Stimulated activated effector memory CD8-positive, alpha-beta T cell treated with anti-CD3 and anti-CD28 coated beads, Interleukin-12 subunit alpha, Interleukin-12 subunit beta, amount 100 ng/mL, for 72 hours (primary cell): Measurements from ENCODE around the gene AKAP9.
A peak's percentile ranks its signal among the peaks of the same experiment; 100 is the strongest.
"Not testable (repeated sequence)": the region's sequence is repeated elsewhere in the genome, so short reads cannot be mapped to it uniquely, and the experiment has no call there.

Source experiments
- ATAC-seq: fragments of 150-1000 bp; cut with Tn5 transposase; 2 replicates; pipeline ENCODE4 v1.10.0; 2021
- DNase-seq, 2 donors: peaks; one replicate each; pipeline ENCODE4 v3.0.0; 2021 to 2022; ENCODE audit warnings: low spot score in 2 of 2
- H3K27ac Mint-ChIP-seq: one replicate; pipeline ENCODE4 v1.8.0; 2022; ENCODE audit warnings: mild to moderate bottlenecking, mixed read lengths
- H3K36me3 Mint-ChIP-seq: one replicate; pipeline ENCODE4 v1.8.0; 2022; ENCODE audit warnings: mild to moderate bottlenecking, mixed read lengths
- H3K4me1 Mint-ChIP-seq: one replicate; pipeline ENCODE4 v1.8.0; 2022; ENCODE audit warnings: mixed read lengths
- H3K4me3 Mint-ChIP-seq: one replicate; pipeline ENCODE4 v1.8.0; 2022; ENCODE audit warnings: mild to moderate bottlenecking, mixed read lengths
- H3K9me3 Mint-ChIP-seq: one replicate; pipeline ENCODE4 v1.8.0; 2022; ENCODE audit warnings: mixed read lengths

The AKAP9 gene

DNA sequence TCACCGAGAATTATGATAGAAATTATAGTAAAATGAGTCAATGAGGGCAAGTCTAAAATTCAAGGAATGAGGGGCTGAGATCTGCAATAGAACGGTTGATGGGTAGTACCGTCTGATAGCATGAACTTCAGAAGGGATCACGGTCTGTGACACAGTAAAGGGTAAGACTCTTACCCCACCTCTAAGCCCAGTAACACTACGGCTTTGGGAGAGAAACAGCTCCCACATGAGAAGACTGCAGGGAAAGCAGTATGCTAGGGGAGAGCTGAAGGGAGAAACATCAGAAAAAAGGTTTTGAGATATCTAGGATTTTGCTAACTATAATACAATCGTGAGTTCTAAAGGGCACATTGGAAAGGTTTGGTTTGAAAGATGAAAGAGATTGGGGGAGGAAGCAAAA lies 12.8 kb upstream of the AKAP9 start:
- Mint-ChIP-seq H3K36me3 (no peaks in the 10 kb centered on the region), H3K27ac (no peak overlapping the region), H3K4me3 (no peak overlapping the region), H3K4me1 (peaks cover 5% of the 10 kb centered on the region), H3K9me3 (no peaks in the 10 kb centered on the region)
- DNase-seq (no peak), ATAC-seq (no peak)

DNA sequence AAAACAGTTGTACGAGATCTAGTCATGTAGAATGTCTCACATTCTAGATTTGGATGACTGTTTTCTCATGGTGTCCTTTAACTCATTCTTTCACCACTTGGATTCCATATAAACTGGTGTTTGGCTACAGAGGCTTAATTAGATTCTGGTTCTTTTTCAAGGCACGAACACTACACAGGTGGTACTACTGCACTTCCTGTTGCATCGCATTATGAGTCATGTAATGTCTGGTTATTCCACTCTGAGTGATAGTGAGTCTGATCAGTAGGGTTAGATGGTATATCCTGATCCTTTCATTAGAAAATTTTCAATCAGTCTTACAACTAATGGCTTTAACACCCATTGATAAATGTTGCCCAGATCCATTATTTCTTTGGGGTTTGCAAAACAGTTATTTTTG lies 11.2 kb upstream of the AKAP9 start:
- no peak overlapping the region for H3K4me3 Mint-ChIP-seq
- no peaks in the 10 kb centered on the region for H3K36me3 Mint-ChIP-seq
- DNase-seq (no peak), ATAC-seq (peak; percentile 83)
- no peak overlapping the region for H3K27ac Mint-ChIP-seq
- peaks cover 5% of the 10 kb centered on the region for H3K4me1 Mint-ChIP-seq
- H3K9me3 Mint-ChIP-seq: no peaks in the 10 kb centered on the region

DNA sequence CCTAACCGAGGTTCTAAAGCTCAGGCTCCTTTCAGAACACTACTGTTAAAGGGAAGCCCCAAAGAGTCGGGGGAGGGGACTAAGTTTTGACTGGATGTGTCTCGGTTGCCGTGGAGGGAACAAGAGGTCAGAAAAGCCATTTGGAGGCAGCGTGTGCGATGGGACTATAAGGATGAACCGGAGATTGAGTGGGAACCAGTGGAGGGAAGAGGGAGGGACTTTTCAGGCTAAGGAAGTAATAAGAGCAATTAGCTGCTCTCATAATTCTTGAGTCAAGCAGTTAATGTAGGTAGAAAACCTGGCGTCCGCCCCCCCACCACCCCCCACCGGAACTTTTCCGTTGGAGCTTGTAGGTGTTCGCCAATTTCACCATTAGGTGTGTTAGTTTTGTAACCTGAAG lies 491 bp upstream of the AKAP9 start:
- ATAC-seq: peak; percentile 34
- peak in 1 of 2 donors; percentile 63 for DNase-seq
- Mint-ChIP-seq H3K27ac (peak overlapping the region; percentile 95), H3K4me3 (peak overlapping the region; percentile 83), H3K9me3 (no peaks in the 10 kb centered on the region), H3K4me1 (peaks cover 36% of the 10 kb centered on the region), H3K36me3 (peaks cover 11% of the 10 kb centered on the region)

DNA sequence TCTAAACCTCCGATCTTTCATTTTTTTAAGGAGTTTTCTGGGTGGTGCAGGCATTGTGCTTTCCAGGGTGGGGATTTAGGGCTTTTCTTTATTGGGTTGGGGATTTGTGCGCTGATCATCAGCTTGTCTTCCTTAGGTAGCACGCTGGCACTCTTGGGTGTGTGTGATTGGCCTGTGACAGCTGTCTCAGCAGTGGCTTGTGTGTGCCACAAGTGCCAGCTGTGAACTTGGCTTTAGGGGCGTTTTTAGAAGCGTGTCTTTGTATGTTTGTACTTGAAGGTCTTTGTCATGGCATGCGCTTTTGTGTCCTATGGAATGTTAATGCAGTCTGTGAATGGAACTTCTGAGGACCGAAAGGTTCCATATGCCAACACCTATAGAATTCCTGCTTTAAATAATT lies 788 bp downstream of the AKAP9 start:
- peak overlapping the region; percentile 83 for H3K4me3 Mint-ChIP-seq
- peaks cover 42% of the 10 kb centered on the region for H3K4me1 Mint-ChIP-seq
- peak in 1 of 2 donors; percentile 56 for DNase-seq
- peak; percentile 58 for ATAC-seq
- peaks cover 11% of the 10 kb centered on the region for H3K36me3 Mint-ChIP-seq
- H3K9me3 Mint-ChIP-seq: no peaks in the 10 kb centered on the region
- peak overlapping the region; percentile 95 for H3K27ac Mint-ChIP-seq

DNA sequence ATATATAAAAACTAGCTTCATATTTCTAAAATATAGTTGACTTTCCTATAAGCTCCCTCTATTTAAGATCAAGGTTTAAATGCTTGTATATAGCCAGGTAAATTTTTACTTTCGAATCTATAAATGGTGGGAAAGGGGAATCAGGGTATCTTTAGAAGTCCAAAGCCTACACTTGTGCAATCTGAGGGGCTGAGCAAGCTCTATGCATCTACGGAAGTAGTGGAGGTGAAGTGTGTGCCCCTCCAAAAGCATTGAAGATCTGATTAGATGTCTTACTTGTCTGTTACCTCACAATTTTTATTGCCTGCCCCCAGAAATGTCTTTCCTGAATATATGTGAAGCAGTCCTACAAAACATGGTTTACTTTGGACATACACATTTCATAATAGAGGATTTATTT lies 1.6 kb downstream of the AKAP9 start:
- peaks cover 11% of the 10 kb centered on the region for H3K36me3 Mint-ChIP-seq
- no peaks in the 10 kb centered on the region for H3K9me3 Mint-ChIP-seq
- no peak for DNase-seq
- peaks cover 43% of the 10 kb centered on the region for H3K4me1 Mint-ChIP-seq
- ATAC-seq: no peak
- H3K27ac Mint-ChIP-seq: peak overlapping the region; percentile 61
- H3K4me3 Mint-ChIP-seq: peak overlapping the region; percentile 83

DNA sequence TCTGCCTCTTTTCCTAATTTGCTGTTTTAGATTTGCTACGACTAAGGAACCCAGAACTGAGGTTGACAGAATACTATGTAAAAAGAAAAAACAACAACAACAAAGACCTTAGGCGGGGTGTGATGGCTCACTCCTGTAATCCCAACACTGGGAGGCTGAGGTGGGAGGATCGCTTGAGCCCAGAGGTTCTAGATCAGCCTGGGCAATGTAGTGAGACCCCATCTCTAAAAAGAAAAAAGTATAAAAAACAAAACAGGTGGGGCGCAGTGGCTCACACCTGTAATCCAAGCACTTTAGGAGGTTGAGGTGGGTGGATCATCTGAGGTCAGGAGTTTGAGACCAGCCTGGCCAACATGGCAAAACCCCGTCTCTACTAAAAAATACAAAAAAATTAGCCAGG lies 4.3 kb downstream of the AKAP9 start:
- not testable (repeated sequence) for ATAC-seq, DNase-seq, H3K4me3 Mint-ChIP-seq, H3K9me3 Mint-ChIP-seq, H3K27ac Mint-ChIP-seq
- peaks cover 11% of the 10 kb centered on the region for H3K36me3 Mint-ChIP-seq
- peaks cover 46% of the 10 kb centered on the region for H3K4me1 Mint-ChIP-seq

DNA sequence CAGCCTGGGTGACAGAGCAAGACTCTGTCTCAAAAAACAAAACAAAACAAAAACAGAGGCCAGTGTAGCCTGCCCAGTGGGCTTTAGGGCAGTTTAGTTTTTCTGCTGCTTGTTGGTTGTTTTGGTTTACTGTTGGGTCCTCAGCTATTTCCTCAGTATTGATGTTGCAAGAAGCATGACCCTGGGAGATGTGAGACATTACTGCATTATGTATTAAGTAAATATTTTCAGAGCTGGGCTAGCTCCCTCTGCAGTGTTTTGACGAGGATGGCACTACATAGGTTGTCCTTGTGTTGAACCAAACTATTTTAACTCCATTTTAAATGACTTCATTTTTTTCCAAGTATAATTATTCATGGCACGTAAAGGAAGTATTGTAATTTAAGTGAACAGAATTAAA lies 4.8 kb downstream of the AKAP9 start:
- no peak overlapping the region for H3K27ac Mint-ChIP-seq
- DNase-seq: no peak
- H3K4me1 Mint-ChIP-seq: peaks cover 42% of the 10 kb centered on the region
- H3K9me3 Mint-ChIP-seq: no peaks in the 10 kb centered on the region
- no peak for ATAC-seq
- peaks cover 11% of the 10 kb centered on the region for H3K36me3 Mint-ChIP-seq
- H3K4me3 Mint-ChIP-seq: no peak overlapping the region

DNA sequence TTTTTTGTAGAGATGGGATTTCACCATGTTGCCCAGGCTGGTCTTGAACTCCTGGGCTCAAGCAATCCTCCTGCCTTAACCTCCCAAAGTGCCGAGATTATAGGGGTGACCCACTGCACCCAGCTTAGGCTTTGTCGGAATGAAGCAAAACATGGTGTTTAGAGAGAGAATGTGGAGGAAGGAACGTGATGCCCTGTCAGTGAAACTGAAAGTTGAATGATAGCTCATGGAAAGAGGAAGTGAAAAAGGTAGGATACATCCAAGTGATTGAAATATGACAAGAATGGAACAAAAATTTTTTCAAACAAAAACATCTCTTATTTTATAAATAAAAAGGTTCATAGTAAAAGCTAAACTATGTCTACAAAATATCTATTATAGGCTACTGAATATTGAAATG lies 5.9 kb downstream of the AKAP9 start:
- H3K4me3 Mint-ChIP-seq: no peak overlapping the region
- peaks cover 41% of the 10 kb centered on the region for H3K4me1 Mint-ChIP-seq

DNA sequence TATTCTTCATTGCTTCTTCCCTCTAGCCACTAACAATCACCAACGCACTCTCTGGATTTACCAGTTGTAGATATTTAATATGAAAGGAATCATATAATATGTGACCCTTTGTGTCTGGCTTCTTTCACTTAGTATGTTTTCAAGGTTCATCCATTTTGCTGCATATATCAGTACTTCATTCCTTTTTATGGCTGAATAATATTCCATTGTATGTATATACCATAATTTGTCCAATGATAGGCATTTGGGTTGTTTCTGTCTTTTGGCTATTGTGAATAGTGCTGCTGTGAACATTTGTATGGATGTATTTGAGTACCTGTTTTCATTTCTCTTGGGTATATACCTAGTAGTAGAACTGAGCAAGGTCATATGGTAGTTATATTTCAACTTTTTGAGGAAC lies 7.3 kb downstream of the AKAP9 start:
- ATAC-seq (no peak), DNase-seq (no peak)
- no peaks in the 10 kb centered on the region for H3K9me3 Mint-ChIP-seq
- no peak overlapping the region for H3K27ac Mint-ChIP-seq
- H3K4me3 Mint-ChIP-seq: no peak overlapping the region
- no peaks in the 10 kb centered on the region for H3K36me3 Mint-ChIP-seq
- peaks cover 43% of the 10 kb centered on the region for H3K4me1 Mint-ChIP-seq

More for the DNA sequence above, 5.9 kb downstream of the AKAP9 start:
- Mint-ChIP-seq H3K9me3 (no peaks in the 10 kb centered on the region), H3K36me3 (peaks cover under 1% of the 10 kb centered on the region), H3K27ac (no peak overlapping the region)
- no peak for DNase-seq
- no peak for ATAC-seq

DNA sequence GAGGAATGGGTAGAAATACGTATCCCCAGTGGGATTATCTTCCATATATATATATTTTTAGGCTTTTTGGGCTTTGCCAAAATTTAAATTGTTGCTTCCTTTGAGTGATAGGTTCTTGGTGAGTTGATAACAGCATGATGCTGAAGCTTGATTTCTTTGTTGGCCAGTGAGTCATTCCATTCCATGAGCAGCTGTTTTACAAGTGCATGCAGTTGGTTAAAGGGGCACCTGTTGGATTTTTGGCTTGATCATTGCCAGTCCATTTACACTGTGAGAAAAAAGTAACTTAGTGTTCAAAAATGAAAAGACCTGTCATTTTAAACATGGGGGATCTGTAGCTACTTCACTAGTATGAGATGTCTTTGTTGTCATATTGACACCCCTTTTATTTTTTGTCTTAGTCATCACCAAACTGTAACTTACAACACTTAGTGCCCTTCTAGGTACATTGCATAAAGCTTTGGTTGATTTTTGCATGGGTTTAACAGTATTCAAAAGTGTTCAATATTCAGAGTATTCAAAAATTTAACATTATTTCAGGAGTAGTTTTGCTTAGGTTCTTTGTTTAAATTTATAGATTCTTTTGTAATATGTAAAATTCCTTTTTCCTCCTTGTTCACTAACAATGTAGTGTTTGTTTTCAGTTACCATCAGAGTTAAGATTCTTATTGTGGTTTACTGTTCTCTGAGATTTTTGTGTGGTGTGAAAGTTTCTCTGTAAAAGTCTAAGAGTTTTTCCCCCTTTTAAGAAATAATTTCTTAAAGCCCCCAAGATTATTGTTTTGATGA lies 8.8 kb downstream of the AKAP9 start:
- Mint-ChIP-seq H3K27ac (no peak overlapping the region), H3K9me3 (no peaks in the 10 kb centered on the region), H3K36me3 (no peaks in the 10 kb centered on the region), H3K4me1 (peaks cover 50% of the 10 kb centered on the region), H3K4me3 (no peak overlapping the region)
- ATAC-seq: peak; percentile 63
- no peak for DNase-seq

DNA sequence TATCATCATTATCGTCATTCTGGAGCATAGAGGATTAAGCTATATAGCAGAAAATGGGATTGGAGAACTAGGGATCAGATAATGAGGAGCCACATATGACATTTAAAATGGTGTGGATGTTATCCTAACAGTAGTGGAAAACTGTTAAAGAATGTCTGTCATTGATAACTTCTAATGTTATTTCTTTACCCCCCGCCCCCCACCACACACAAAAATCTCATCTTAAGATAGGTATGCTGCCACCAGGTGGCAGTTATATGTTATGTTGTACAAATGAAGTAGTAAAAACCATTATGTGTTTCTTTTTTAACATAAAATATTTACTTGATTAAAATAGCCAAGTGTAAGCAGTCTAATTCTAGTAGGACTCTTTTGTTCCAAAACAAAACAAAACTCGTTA lies 13.0 kb downstream of the AKAP9 start:
- Mint-ChIP-seq H3K27ac (no peak overlapping the region), H3K4me3 (no peak overlapping the region), H3K4me1 (peaks cover 36% of the 10 kb centered on the region), H3K9me3 (no peaks in the 10 kb centered on the region), H3K36me3 (no peaks in the 10 kb centered on the region)
- ATAC-seq (no peak), DNase-seq (no peak)

DNA sequence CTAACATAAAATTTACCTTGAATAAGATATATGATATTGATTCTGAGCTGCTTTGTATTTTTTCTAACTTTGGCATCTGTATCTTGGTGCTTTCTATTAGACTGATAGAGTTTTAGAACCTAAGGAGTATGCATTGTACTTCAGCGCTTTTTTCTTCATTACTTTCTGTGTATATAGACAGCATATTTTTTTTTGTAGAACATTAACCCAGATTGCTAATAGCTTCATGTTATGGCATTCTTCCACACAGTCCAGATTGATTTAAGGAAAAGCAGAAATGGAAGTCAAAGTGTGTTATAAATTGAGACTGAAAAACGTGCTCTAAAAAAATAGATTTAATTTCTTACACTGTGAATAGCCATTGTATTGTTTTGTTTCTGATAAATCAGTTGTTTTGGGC lies 15.8 kb downstream of the AKAP9 start:
- not testable (repeated sequence) for H3K36me3 Mint-ChIP-seq, DNase-seq, H3K27ac Mint-ChIP-seq, H3K9me3 Mint-ChIP-seq, ATAC-seq, H3K4me3 Mint-ChIP-seq
- peaks cover 29% of the 10 kb centered on the region for H3K4me1 Mint-ChIP-seq

DNA sequence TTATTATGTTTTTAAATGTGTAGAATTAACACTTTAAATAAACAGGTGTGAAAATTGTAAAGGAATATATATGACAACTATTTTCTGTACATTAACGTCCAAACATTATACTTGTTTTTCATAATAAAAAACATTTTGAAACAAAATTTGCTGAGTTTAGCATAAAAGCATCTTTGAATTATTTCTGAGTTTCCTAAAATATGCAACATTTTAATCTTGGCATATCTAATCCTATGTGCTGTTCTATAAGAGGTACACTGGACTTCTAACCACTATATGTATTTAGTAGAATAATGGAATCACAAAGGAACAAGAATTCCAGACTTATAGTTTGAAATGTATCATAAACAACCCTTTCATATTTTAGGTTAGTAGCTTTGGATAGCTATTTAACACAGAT lies 16.6 kb downstream of the AKAP9 start:
- Mint-ChIP-seq H3K9me3 (no peaks in the 10 kb centered on the region), H3K36me3 (no peaks in the 10 kb centered on the region), H3K4me1 (peaks cover 21% of the 10 kb centered on the region), H3K27ac (no peak overlapping the region), H3K4me3 (no peak overlapping the region)
- no peak for DNase-seq
- ATAC-seq: no peak

DNA sequence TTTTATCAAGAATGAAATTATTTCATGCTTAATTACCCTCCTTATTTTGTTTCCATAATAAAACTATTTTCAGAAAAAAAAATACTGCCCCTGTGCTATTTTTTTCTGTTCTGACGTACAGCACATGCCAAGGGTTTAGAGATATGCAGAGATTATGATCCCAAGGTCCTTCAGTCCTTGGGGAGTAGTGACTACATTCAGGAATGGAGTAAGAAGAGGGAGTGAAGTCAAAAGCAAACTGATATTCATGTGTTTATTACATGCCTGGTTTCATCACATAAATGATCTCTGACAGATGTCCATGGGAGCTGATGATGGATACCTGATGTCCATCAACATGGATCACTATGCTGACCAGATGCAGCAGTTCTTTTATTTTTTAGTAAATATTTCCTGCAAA lies 17.2 kb downstream of the AKAP9 start:
- H3K36me3 Mint-ChIP-seq: no peaks in the 10 kb centered on the region

DNA sequence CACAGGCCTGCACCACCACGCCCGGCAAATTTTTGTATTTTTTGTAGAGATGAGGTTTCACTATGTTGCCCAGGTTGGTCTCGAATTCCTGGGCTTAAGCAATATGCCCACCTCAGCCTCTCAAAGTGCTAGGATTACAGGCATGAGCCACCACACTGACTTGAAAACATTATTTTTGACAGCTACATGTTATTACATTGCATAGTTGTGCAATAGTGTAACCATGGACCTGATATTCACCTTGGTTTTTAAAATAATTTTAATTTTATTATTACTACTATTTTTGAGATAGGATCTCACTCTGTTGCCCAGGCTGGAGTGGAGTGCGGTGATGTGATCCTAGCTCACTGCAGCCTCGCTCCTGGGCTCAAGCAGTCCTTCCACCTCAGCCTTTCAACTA lies 18.4 kb downstream of the AKAP9 start:
- Mint-ChIP-seq H3K9me3 (no peaks in the 10 kb centered on the region), H3K27ac (no peak overlapping the region), H3K4me3 (no peak overlapping the region), H3K4me1 (peaks cover 7% of the 10 kb centered on the region), H3K36me3 (no peaks in the 10 kb centered on the region)
- ATAC-seq (no peak), DNase-seq (no peak)

More for the DNA sequence above, 17.2 kb downstream of the AKAP9 start:
- no peak overlapping the region for H3K4me3 Mint-ChIP-seq
- peaks cover 15% of the 10 kb centered on the region for H3K4me1 Mint-ChIP-seq
- ATAC-seq (no peak), DNase-seq (no peak)
- H3K9me3 Mint-ChIP-seq: no peaks in the 10 kb centered on the region
- H3K27ac Mint-ChIP-seq: no peak overlapping the region

DNA sequence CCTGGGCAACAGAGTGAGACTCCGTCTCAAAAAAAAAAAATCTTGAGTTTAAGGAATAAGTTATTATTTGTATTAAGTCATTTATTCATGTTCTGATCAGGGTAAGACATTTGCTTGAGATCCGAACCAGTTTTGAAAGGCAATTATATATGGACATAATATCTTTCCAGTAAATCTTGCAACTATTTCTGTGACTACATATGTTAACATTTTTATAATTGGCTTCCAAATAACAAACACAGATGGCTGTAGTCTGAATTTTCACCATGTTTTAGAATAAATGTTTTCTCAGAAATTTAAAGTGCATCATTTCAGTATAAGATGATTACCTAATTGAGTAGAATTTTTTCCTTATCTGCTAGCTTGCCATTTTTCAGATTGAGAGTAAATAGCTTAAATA lies 21.2 kb downstream of the AKAP9 start:
- ATAC-seq (no peak), DNase-seq (no peak)
- Mint-ChIP-seq H3K36me3 (no peaks in the 10 kb centered on the region), H3K4me3 (no peak overlapping the region), H3K9me3 (peaks cover 3% of the 10 kb centered on the region), H3K27ac (no peak overlapping the region), H3K4me1 (peaks cover 25% of the 10 kb centered on the region)
